HL-60 (cell line): Measurements from ENCODE around the gene TRIM72.

ENCODE experiments used
- DNase-seq, 2 experiments: peaks; one replicate each; pipeline ENCODE4 v3.0.0-alpha.2; 2010 to 2020; ENCODE audit warnings: low read depth in 1 of 2, low spot score in 1 of 2
- H3K27ac ChIP-seq: fragments of 250-450 bp; sonication (Bioruptor Pico); replicated peaks from 2 replicates; pipeline ENCODE4 v1.5.1; 2020; ENCODE audit warnings: mild to moderate bottlenecking, moderate library complexity
- H3K27me3 ChIP-seq: fragments of 250-450 bp; sonication (Bioruptor Pico); 2 replicates; pipeline ENCODE4 v1.5.1; 2021; ENCODE audit warnings: mild to moderate bottlenecking, moderate library complexity; ENCODE audit not compliant: insufficient read depth, poor library complexity, severe bottlenecking
- H3K4me3 ChIP-seq: replicated peaks from 2 replicates; pipeline ENCODE4 v1.5.1; 2011; ENCODE audit warnings: mild to moderate bottlenecking, control low read depth, low read length; ENCODE audit not compliant: insufficient read depth
- GABPA ChIP-seq: IDR thresholded peaks from 2 replicates; pipeline ENCODE4 v1.6.1; 2012; ENCODE audit warnings: low read depth
- POLR2AphosphoS5 ChIP-seq: IDR thresholded peaks from 2 replicates; pipeline ENCODE4 v1.6.1; 2012; ENCODE audit warnings: low read depth
- SPI1 ChIP-seq: IDR thresholded peaks from 2 replicates; pipeline ENCODE4 v1.6.1; 2012; ENCODE audit warnings: low read depth, mild to moderate bottlenecking, borderline replicate concordance
- TF ChIP-seq, protein P1 (sequence below): IDR thresholded peaks from one replicate; pipeline ENCODE4 v1.5.1; 2011; ENCODE audit warnings: low read length, control low read depth, inconsistent platforms; ENCODE audit not compliant: insufficient read depth
- TF ChIP-seq, protein P2 (sequence below): IDR thresholded peaks from 2 replicates; pipeline ENCODE4 v1.6.1; 2012; ENCODE audit warnings: low read depth; ENCODE audit not compliant: insufficient replicate concordance

Gene TRIM72

DNA sequence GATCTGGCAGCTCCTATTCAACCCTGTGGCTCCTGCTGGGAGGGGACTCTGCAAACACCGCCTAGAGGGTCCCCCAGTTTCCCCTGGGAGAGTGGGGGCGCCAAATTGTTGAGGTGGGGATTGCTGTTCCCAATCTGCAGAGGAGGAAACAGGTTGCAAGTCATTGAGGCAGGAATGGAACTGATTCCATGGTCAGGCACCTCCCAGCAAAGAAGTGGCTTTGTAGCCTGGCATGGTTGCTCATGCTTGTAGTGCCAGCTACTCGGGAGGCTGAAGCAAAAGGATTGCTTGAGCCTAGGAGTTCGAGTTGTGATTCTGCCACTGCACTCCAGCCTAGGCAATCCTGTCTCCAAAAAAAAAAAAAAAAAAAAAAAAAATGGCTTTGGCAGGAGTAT lies 3.2 kb downstream of the TRIM72 start:
- H3K4me3 ChIP-seq = no peak overlapping the region
- peaks cover 29% of the 10 kb centered on the region for H3K27me3 ChIP-seq
- no peak for TF ChIP-seq SPI1
- TF ChIP-seq, protein P1, sequence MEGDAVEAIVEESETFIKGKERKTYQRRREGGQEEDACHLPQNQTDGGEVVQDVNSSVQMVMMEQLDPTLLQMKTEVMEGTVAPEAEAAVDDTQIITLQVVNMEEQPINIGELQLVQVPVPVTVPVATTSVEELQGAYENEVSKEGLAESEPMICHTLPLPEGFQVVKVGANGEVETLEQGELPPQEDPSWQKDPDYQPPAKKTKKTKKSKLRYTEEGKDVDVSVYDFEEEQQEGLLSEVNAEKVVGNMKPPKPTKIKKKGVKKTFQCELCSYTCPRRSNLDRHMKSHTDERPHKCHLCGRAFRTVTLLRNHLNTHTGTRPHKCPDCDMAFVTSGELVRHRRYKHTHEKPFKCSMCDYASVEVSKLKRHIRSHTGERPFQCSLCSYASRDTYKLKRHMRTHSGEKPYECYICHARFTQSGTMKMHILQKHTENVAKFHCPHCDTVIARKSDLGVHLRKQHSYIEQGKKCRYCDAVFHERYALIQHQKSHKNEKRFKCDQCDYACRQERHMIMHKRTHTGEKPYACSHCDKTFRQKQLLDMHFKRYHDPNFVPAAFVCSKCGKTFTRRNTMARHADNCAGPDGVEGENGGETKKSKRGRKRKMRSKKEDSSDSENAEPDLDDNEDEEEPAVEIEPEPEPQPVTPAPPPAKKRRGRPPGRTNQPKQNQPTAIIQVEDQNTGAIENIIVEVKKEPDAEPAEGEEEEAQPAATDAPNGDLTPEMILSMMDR = no peak
- TF ChIP-seq POLR2AphosphoS5 = no peak
- TF ChIP-seq, protein P2, sequence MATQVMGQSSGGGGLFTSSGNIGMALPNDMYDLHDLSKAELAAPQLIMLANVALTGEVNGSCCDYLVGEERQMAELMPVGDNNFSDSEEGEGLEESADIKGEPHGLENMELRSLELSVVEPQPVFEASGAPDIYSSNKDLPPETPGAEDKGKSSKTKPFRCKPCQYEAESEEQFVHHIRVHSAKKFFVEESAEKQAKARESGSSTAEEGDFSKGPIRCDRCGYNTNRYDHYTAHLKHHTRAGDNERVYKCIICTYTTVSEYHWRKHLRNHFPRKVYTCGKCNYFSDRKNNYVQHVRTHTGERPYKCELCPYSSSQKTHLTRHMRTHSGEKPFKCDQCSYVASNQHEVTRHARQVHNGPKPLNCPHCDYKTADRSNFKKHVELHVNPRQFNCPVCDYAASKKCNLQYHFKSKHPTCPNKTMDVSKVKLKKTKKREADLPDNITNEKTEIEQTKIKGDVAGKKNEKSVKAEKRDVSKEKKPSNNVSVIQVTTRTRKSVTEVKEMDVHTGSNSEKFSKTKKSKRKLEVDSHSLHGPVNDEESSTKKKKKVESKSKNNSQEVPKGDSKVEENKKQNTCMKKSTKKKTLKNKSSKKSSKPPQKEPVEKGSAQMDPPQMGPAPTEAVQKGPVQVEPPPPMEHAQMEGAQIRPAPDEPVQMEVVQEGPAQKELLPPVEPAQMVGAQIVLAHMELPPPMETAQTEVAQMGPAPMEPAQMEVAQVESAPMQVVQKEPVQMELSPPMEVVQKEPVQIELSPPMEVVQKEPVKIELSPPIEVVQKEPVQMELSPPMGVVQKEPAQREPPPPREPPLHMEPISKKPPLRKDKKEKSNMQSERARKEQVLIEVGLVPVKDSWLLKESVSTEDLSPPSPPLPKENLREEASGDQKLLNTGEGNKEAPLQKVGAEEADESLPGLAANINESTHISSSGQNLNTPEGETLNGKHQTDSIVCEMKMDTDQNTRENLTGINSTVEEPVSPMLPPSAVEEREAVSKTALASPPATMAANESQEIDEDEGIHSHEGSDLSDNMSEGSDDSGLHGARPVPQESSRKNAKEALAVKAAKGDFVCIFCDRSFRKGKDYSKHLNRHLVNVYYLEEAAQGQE = no peak
- no peak for TF ChIP-seq GABPA
- no peak overlapping the region for H3K27ac ChIP-seq
- no peak for DNase-seq

DNA sequence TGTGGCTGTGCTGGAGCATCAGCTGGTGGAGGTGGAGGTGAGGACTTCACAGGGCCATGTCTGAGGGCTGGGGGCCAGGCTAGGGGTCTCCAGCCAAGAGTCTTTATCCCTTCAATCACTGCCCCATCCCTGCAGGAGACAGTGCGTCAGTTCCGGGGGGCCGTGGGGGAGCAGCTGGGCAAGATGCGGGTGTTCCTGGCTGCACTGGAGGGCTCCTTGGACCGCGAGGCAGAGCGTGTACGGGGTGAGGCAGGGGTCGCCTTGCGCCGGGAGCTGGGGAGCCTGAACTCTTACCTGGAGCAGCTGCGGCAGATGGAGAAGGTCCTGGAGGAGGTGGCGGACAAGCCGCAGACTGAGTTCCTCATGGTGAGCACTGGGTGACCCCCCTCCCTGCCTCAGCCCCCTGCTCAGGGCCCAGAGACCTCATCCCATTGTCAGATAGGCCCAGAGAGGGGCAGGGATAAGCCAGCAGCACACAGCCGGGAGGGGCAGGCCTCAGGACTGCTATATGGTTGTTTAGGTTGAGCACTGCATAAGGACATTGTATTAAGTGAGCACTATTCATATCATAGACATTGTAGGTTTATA lies 5.3 kb downstream of the TRIM72 start:
- Histone ChIP-seq H3K27ac (no peak overlapping the region), H3K4me3 (no peak overlapping the region), H3K27me3 (peaks cover 24% of the 10 kb centered on the region)
- no peak for DNase-seq
- TF ChIP-seq POLR2AphosphoS5 (no peak), SPI1 (no peak)

DNA sequence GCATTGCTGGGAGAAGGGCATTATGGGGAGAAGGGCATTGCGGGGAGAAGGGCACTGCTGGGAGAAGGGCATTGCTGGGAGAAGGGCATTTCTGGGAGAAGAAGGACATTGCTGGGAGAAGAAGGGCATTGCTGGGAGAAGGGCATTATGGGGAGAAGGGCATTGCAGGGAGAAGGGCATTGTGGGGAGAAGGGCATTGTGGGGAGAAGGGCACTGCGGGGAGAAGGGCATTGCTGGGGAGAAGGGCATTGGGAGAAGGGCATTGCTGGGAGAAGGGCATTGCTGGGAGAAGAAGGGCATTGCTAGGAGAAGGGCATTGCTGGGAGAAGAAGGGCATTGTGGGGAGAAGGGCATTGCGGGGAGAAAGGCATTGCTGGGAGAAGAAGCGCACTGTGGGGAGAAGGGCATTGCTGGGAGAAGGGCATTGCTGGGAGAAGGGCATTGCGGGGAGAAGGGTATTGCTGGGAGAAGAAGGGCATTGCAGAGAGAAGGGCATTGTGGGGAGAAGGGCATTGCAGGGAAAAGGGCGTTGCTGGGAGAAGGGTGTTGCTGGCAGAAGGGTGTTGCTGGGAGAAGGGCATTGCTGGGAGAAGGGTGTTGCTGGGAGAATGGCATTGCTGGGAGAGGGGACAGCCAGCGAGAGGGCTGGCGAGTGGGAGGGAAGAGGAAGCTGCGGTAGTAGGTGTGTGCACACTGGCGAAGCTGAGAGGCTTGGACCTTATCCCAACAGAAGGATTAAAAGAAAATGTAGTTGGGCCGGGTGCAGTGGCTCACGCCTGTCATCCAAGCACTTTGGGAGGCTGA lies 7.6 kb downstream of the TRIM72 start:
- TF ChIP-seq, protein P1 = no peak
- TF ChIP-seq SPI1 (peak; percentile 38; the same call in 1 of the 2 replicates), POLR2AphosphoS5 (peak; percentile 100), GABPA (no peak)
- TF ChIP-seq, protein P2 = no peak
- peak; percentile 65 to 70 for DNase-seq
- no peak overlapping the region for H3K4me3 ChIP-seq

DNA sequence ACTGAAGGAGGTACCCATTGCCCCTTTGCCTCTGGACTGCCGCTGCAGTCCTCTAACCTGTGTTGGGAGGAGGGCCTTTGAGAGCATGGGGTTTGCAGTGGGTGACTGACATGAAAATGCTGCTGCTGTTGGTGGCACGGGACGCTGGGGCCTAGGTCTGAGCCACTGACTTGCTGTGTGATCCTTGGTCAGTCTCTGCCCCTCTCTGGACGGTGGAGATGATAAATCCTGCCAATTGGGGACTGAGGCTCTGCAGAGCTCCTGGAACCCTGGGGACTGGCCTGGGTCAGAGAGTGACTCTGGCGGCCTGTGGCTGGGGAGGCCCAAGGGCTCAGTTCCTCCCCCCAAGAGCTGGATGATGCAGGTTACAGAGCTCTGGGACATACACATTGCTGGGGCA lies 9.1 kb downstream of the TRIM72 start:
- Histone ChIP-seq H3K4me3 (no peak overlapping the region), H3K27ac (no peak overlapping the region), H3K27me3 (no peaks in the 10 kb centered on the region)
- DNase-seq = no peak
- TF ChIP-seq GABPA (no peak), SPI1 (no peak), POLR2AphosphoS5 (no peak)
- TF ChIP-seq, protein P2 = no peak
- TF ChIP-seq, protein P1 = no peak

More for the DNA sequence above, 7.6 kb downstream of the TRIM72 start:
- H3K27ac ChIP-seq = no peak overlapping the region
- peaks cover 6% of the 10 kb centered on the region for H3K27me3 ChIP-seq
